HUES64 (cell line): ENCODE results near the gene KLHDC8B. TPM values are rescaled to one million over a fixed set of nuclear protein-coding genes. Genes with fewer than 3 reads are reported as not detected.
A peak's percentile ranks its signal among the peaks of the same experiment; 100 is the strongest.

Source experiments
- H3K27ac ChIP-seq: 2 replicates; pipeline ENCODE4 v1.7.0; 2013; ENCODE audit warnings: low read depth, low read length, inconsistent platforms
- H3K27me3 ChIP-seq: 2 replicates; pipeline ENCODE4 v1.6.1; 2013; ENCODE audit warnings: mild to moderate bottlenecking, low read length; ENCODE audit not compliant: insufficient read depth
- H3K36me3 ChIP-seq: 2 replicates; pipeline ENCODE4 v1.6.1; 2013; ENCODE audit warnings: mild to moderate bottlenecking, low read length; ENCODE audit not compliant: insufficient read depth
- H3K4me1 ChIP-seq: 2 replicates; pipeline ENCODE4 v1.6.1; 2013; ENCODE audit warnings: mild to moderate bottlenecking, low read length, moderate library complexity; ENCODE audit not compliant: insufficient read depth
- H3K4me3 ChIP-seq: 2 replicates; pipeline ENCODE4 v1.5.1; 2013; ENCODE audit warnings: mild to moderate bottlenecking, low read length, moderate library complexity
- H3K9ac ChIP-seq: 2 replicates; pipeline ENCODE4 v1.6.1; 2013; ENCODE audit warnings: mild to moderate bottlenecking, low read depth, low read length
- H3K9me3 ChIP-seq: 2 replicates; pipeline ENCODE4 v1.6.1; 2013; ENCODE audit warnings: low read depth, low read length; ENCODE audit not compliant: insufficient read depth
- WGBS: fragments of 150-250, 120-280 bp; methylation state at CpG from one replicate; pipeline ENCODE4 v1.1.7; 2013; ENCODE audit warnings: missing lambda C conversion rate; 5-methylcytosine and 5-hydroxymethylcytosine counted together
- polyA plus RNA-seq, 2 experiments: library from polyadenylated mRNA; stranded (reverse); fragments of 50-300 nt; gene quantifications; one replicate each; pipeline ENCODE4 v1.2.3, GENCODE V29; 2013

Gene KLHDC8B
- polyA plus RNA-seq (2013, experiment 1 of 2) = 15.1 TPM
- 18.4 TPM for polyA plus RNA-seq (2013, experiment 2 of 2)

GRCh38 chr3:49171119-49171774 is at the start of gene KLHDC8B:
KLHDC8B (plus strand) TSS chr3:49171598; CDS start chr3:49172770, 1,172 bp downstream.
- WGBS = under 1% methylated on average over 57 of the region's 57 CpGs
- 0 out of 2 replicates have a peak, but pooled peaks cover 3% of the 10 kb centered on the region for H3K9me3 ChIP-seq
- peaks cover 11% of the 10 kb centered on the region for H3K27me3 ChIP-seq
- peak within 1 kb of the TSS; percentile 81 for H3K4me3 ChIP-seq
- H3K4me1 ChIP-seq = peaks cover 23% of the 10 kb centered on the region; the same call in 1 of the 2 replicates
- H3K36me3 ChIP-seq = no peaks in the 10 kb centered on the region
- peak within 1 kb of the TSS; percentile 74; the same call in 1 of the 2 replicates for H3K27ac ChIP-seq
- peak within 1 kb of the TSS; percentile 78 for H3K9ac ChIP-seq

DNA sequence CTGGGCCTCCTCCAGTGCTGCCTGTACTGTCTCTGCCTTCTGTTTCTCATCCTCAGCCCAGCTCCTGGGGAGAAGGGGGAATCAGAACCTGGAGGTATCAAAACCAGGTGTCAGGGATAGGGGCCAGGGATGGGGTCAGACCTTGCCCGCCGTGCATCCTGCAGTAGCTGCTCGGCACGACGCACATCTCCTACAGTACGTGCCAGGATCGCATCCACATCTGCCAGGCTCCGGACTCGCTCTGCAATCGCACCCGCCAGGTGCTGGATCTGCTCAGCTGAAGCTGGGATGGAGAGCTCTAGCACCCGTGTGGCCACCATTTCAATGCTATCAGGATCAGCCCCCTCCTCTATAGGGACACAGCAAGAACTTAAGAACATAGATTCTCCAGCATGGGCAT is 49.4 kb upstream of the KLHDC8B start:
- Histone ChIP-seq H3K9ac (no peak overlapping the region), H3K4me1 (peaks cover 6% of the 10 kb centered on the region; the same call in 1 of the 2 replicates), H3K27ac (no peak overlapping the region), H3K4me3 (no peak overlapping the region), H3K36me3 (peaks cover 49% of the 10 kb centered on the region), H3K27me3 (no peaks in the 10 kb centered on the region), H3K9me3 (no peaks in the 10 kb centered on the region)
- WGBS = 95% methylated on average over 12 of the region's 12 CpGs

DNA sequence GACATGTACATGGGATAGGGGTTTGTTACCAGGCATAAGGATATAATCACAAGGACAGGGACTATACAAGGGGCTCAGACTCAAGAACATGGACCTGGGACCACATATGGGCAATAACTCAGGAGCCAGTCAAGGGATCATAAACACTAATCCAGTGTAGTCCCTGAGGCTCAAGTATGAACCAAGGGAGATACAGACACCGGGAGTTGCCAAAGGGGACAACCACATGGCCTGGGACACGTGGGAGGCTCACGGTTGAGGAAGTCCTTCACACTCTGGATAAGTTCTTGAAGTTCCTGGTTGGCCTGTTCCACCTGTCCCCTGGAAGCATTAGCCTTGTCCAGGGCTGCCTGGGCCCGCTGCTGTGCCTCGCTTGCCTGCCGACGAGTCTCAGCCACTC is 48.9 kb upstream of the KLHDC8B start:
- H3K4me1 ChIP-seq = peaks cover 6% of the 10 kb centered on the region; the same call in 1 of the 2 replicates
- no peak overlapping the region for H3K27ac ChIP-seq
- no peak overlapping the region for H3K4me3 ChIP-seq
- WGBS = 97% methylated on average over 7 of the region's 7 CpGs
- no peak overlapping the region for H3K9ac ChIP-seq
- no peaks in the 10 kb centered on the region for H3K9me3 ChIP-seq
- no peaks in the 10 kb centered on the region for H3K27me3 ChIP-seq
- peaks cover 45% of the 10 kb centered on the region for H3K36me3 ChIP-seq

DNA sequence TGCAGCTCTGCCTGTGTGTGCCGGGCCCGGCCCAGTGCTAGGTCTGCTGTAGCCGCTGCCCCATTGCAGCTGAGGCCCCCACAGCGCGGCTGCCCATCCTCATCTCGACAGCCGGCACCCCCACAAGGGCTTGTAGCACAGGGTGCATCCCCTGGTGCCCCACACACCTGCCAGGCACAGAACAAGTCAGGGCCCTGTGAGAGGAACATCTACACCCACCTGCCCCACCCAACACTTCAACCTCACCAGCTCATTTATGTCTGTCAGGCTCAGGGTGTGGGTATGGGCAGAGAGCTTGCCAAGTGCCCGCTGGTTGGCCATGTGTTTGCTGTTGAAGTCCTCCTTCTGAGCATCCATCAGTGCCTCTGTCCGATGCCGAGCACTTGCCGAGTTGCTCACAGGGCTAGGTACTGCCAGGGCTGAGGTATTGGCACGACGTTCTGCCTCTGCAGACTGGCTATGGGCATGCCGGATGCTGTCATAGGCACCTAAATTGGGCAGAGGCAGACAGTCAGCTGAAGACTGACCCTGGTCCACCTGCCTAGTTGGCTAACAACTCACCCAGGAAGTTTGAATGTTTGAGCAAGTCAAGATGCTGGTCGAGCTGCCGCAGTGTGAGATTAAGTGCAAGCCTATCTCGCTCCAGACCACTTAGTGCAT is 48.4 kb upstream of the KLHDC8B start:
- Histone ChIP-seq H3K27ac (no peak overlapping the region), H3K4me3 (no peak overlapping the region), H3K4me1 (peaks cover 6% of the 10 kb centered on the region; the same call in 1 of the 2 replicates), H3K27me3 (no peaks in the 10 kb centered on the region), H3K9ac (no peak overlapping the region), H3K36me3 (peaks cover 39% of the 10 kb centered on the region), H3K9me3 (no peaks in the 10 kb centered on the region)
- WGBS = 95% methylated on average over 17 of the region's 17 CpGs

DNA sequence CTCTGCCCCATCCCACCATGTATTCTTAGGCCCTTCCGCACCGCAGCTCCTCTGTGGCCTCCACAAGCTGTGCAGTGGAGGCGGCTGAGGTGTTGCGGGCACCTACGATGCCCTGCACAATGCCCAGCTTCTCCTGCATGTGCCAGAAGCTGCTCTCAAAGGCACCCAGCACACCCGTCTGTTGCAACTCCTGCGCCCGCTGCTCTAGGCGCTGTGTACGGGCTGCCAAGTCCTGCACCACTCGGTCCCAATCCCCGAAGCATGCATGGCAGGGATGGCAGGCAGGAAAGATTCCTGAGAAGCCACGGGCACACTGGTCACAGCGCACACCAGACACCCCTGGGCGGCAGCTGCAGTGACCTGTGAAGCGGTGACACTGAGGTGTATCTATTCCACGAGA is 47.7 kb upstream of the KLHDC8B start:
- Histone ChIP-seq H3K4me3 (no peak overlapping the region), H3K9ac (no peak overlapping the region), H3K4me1 (peaks cover 6% of the 10 kb centered on the region; the same call in 1 of the 2 replicates), H3K27me3 (no peaks in the 10 kb centered on the region), H3K9me3 (no peaks in the 10 kb centered on the region), H3K36me3 (peaks cover 33% of the 10 kb centered on the region), H3K27ac (no peak overlapping the region)
- WGBS = 97% methylated on average over 17 of the region's 17 CpGs

GRCh38 chr3:49124203-49124602 is 47.2 kb upstream of the KLHDC8B start:
- Histone ChIP-seq H3K36me3 (peaks cover 27% of the 10 kb centered on the region), H3K27me3 (no peaks in the 10 kb centered on the region), H3K9me3 (no peaks in the 10 kb centered on the region), H3K27ac (no peak overlapping the region), H3K4me3 (no peak overlapping the region), H3K4me1 (peaks cover 6% of the 10 kb centered on the region; the same call in 1 of the 2 replicates), H3K9ac (no peak overlapping the region)
- 94% methylated on average over 7 of the region's 7 CpGs for WGBS

GRCh38 chr3:49124991-49125670 is 46.3 kb upstream of the KLHDC8B start:
- Histone ChIP-seq H3K36me3 (peaks cover 27% of the 10 kb centered on the region), H3K9me3 (no peaks in the 10 kb centered on the region), H3K4me3 (no peak overlapping the region), H3K27me3 (no peaks in the 10 kb centered on the region), H3K9ac (no peak overlapping the region), H3K4me1 (no peaks in the 10 kb centered on the region), H3K27ac (no peak overlapping the region)
- WGBS = 90% methylated on average over 14 of the region's 14 CpGs

DNA sequence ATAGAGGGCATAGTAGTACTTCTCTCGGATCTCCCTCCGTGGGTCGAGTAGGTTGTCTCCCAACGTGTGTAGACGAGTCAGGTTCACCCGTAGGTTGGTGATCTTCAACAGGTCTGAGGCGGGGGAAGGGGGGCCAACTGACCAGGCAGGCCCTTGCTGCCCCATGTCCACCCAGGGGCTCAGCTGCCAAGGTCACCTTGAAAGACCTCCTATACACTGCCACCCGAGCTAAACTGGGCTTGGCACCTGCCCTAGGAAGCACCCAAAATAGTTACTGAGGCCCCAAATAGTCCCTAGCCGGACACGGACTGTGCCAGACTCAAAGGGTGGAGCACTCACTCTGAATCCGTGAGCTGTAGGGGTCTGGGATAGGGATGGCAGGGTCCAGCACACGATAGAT is 40.4 kb upstream of the KLHDC8B start:
- Histone ChIP-seq H3K4me1 (peaks cover 9% of the 10 kb centered on the region; the same call in 1 of the 2 replicates), H3K9me3 (no peaks in the 10 kb centered on the region), H3K36me3 (no peaks in the 10 kb centered on the region), H3K27ac (no peak overlapping the region), H3K27me3 (no peaks in the 10 kb centered on the region), H3K9ac (no peak overlapping the region), H3K4me3 (no peak overlapping the region)
- 93% methylated on average over 12 of the region's 12 CpGs for WGBS

GRCh38 chr3:49131576-49131975 is 39.8 kb upstream of the KLHDC8B start:
- no peak overlapping the region for H3K27ac ChIP-seq
- H3K9me3 ChIP-seq = no peaks in the 10 kb centered on the region
- 95% methylated on average over 6 of the region's 6 CpGs for WGBS
- H3K27me3 ChIP-seq = no peaks in the 10 kb centered on the region
- no peaks in the 10 kb centered on the region for H3K36me3 ChIP-seq
- peak overlapping the region; percentile 89 for H3K4me3 ChIP-seq
- H3K4me1 ChIP-seq = peaks cover 9% of the 10 kb centered on the region; the same call in 1 of the 2 replicates
- H3K9ac ChIP-seq = 0 out of 2 replicates have a peak overlapping the region, but pooled peaks have one; percentile 63

GRCh38 chr3:49132073-49132436 is 39.3 kb upstream of the KLHDC8B start:
- Histone ChIP-seq H3K9me3 (no peaks in the 10 kb centered on the region), H3K36me3 (no peaks in the 10 kb centered on the region), H3K27ac (peak overlapping the region; percentile 78; the same call in 1 of the 2 replicates), H3K4me1 (peaks cover 9% of the 10 kb centered on the region; the same call in 1 of the 2 replicates), H3K4me3 (peak overlapping the region; percentile 89), H3K27me3 (no peaks in the 10 kb centered on the region), H3K9ac (peak overlapping the region; percentile 63)
- WGBS = 59% methylated on average over 9 of the region's 9 CpGs
